ENCODE data around the gene BCL11B.

- TF ChIP-seq EZH2 (IDR thresholded peaks at IDR 0.05) (no peak), EZH2phosphoT487 (IDR thresholded peaks at IDR 0.05) (no peak)
These were observed 23.2 kb downstream of the BCL11B start for GRCh38 chr14:99248761-99249171.

All from neural progenitor cell (in vitro differentiated cells).